ENCODE results near the gene TRPM7.
"Not testable (repeated sequence)": the region's sequence is repeated elsewhere in the genome, so short reads cannot be mapped to it uniquely, and the experiment has no call there.

Gene TRPM7

GRCh38 chr15:50573842-50574241 lies 112.8 kb downstream of the TRPM7 start:
- not testable (repeated sequence) for DNase-seq (ENCODE audit: low spot score)

GRCh38 chr15:50563756-50564155 lies 122.8 kb downstream of the TRPM7 start:
- DNase-seq (ENCODE audit: low spot score), result no peak

- DNase-seq (ENCODE audit: low spot score), result no peak
These were observed 123.6 kb downstream of the TRPM7 start for GRCh38 chr15:50562735-50563640.

- no peak for DNase-seq (ENCODE audit: low spot score)
These were observed 128.6 kb downstream of the TRPM7 start for GRCh38 chr15:50558012-50558411.

GRCh38 chr15:50556642-50557371 lies 129.8 kb downstream of the TRPM7 start:
- no peak for DNase-seq (ENCODE audit: low spot score)

- DNase-seq (ENCODE audit: low spot score), result no peak
These were observed 134.4 kb downstream of the TRPM7 start for GRCh38 chr15:50552238-50552637.

- no peak for DNase-seq (ENCODE audit: low spot score)
These were observed 137.3 kb downstream of the TRPM7 start for GRCh38 chr15:50549326-50549725.

GRCh38 chr15:50546566-50546965 lies 140.0 kb downstream of the TRPM7 start, which contains the start of gene USP50:
Gene USP50, minus strand, starts transcription at chr15:50546666. Its CDS starts 141 bp downstream, at chr15:50546525.
- DNase-seq (ENCODE audit: low spot score), result no peak

GRCh38 chr15:50544368-50544767 lies 142.2 kb downstream of the TRPM7 start:
- DNase-seq (ENCODE audit: low spot score), result no peak

GRCh38 chr15:50543556-50543955 lies 143.0 kb downstream of the TRPM7 start:
- DNase-seq (ENCODE audit: low spot score), result no peak

- no peak for DNase-seq (ENCODE audit: low spot score)
These were observed 143.7 kb downstream of the TRPM7 start for GRCh38 chr15:50542887-50543210.

GRCh38 chr15:50531766-50532165 lies 154.8 kb downstream of the TRPM7 start:
- no peak for DNase-seq (ENCODE audit: low spot score)

- DNase-seq (ENCODE audit: low spot score), result no peak
These were observed 155.4 kb downstream of the TRPM7 start for GRCh38 chr15:50531163-50531562.

- DNase-seq (ENCODE audit: low spot score), result no peak
These were observed 162.7 kb downstream of the TRPM7 start for GRCh38 chr15:50523851-50524251.

- DNase-seq (ENCODE audit: low spot score), result no peak
These were observed 166.7 kb downstream of the TRPM7 start for GRCh38 chr15:50519740-50520425.

- no peak for DNase-seq (ENCODE audit: low spot score)
These were observed 173.6 kb downstream of the TRPM7 start for GRCh38 chr15:50513001-50513400.
